Adrenal gland (tissue), 19 donors: Measurements from ENCODE around the gene KIAA2012. TPM values are rescaled to one million over a fixed set of nuclear protein-coding genes. Genes with fewer than 3 reads are reported as not detected.
A peak's percentile ranks its signal among the peaks of the same experiment; 100 is the strongest.

Experiments
- DNase-seq, 7 donors: peaks; one replicate each; pipeline ENCODE4 v3.0.0-alpha.2; 2019 to 2020
- H3K27ac ChIP-seq, 5 donors: fragments of 200-600 bp; sonication (generic) in 4 of 5; 1 replicate in 3 of 5; 2 replicates in 2 of 5; pipeline versions ENCODE4 v1.5.1 to v1.8.0; 2016 to 2020; ENCODE audit warnings: mild to moderate bottlenecking in 1 of 5
- H3K27me3 ChIP-seq: fragments of 200-600 bp; 2 replicates; pipeline ENCODE4 v1.8.0; 2021
- H3K36me3 ChIP-seq, 2 donors: fragments of 200-600 bp; replicated peaks in 1 of 2; 1 replicate in 1 of 2; 2 replicates in 1 of 2; pipeline versions ENCODE4 v1.5.1 to v1.8.0; 2018 to 2022
- H3K4me1 ChIP-seq, 2 donors: fragments of 200-600 bp; replicated peaks in 1 of 2; 1 replicate in 1 of 2; 2 replicates in 1 of 2; pipeline versions ENCODE4 v1.5.1 to v1.8.0; 2018 to 2021
- H3K4me3 ChIP-seq, 4 donors: fragments of 200-600 bp; sonication (generic) in 3 of 4; one replicate each; pipeline ENCODE4 v1.5.1; 2016 to 2018
- H3K9me3 ChIP-seq, 3 donors: fragments of 200-600 bp; sonication (generic) in 1 of 3; replicated peaks in 1 of 3; 1 replicate in 2 of 3; 2 replicates in 1 of 3; pipeline versions ENCODE4 v1.5.1 to v1.8.0; 2016 to 2021
- POLR2A ChIP-seq, 2 donors: fragments of 450-650 bp; IDR thresholded peaks; one replicate each; pipeline ENCODE4 v1.6.1; 2017; ENCODE audit warnings: antibody characterized with exemption in 2 of 2, mild to moderate bottlenecking in 2 of 2, moderate library complexity in 1 of 2
- WGBS, 4 donors: extraction: QIAGEN DNeasy Blood & Tissue Kit in 2 of 4; methylation state at CpG; one replicate each; pipeline versions ENCODE4 v1.1.5 to v1.1.7; 2013 to 2017; 5-methylcytosine and 5-hydroxymethylcytosine counted together
- intact Hi-C, 2 donors: fragments of 100-400 bp; cut with DNase I; formaldehyde crosslinking; loops; one replicate each; pipeline versions ENCODE4 v1.14.1 to v1.15.0; 2022 to 2023
- long read RNA-seq, 10 donors: library from polyadenylated mRNA in 3 of 10; unstranded in 2 of 10; stranded (forward) in 1 of 10; transcript quantifications; one replicate each; pipeline ENCODE4 v2.0.0 and lab custom pipeline, GENCODE V29; 2021 to 2026
- polyA plus RNA-seq, 3 donors: library from polyadenylated mRNA; stranded (reverse); fragments of 200-250 nt in 2 of 3; fragments of 350-450 nt in 1 of 3; fragmentation: Illumina TruSeq in 1 of 3; extraction: RNeasy Lipid Tissue Mini Kit (QIAGEN cat#74804) in 1 of 3; gene quantifications; one replicate each; pipeline ENCODE4 v1.2.3, GENCODE V29; 2013 to 2014
- total RNA-seq, 9 donors: library from RNA; depleted of rRNA in 4 of 9; stranded (reverse); fragments of >200 nt in 4 of 9; fragments of 120-200 nt in 1 of 9; fragmentation: NEBNext Ultra II Directional in 1 of 9; extraction: Animal tissue kit (Norgen Biotek cat#: 25700) in 1 of 9; gene quantifications; one replicate each; pipeline versions ENCODE4 v1.1.0 to v1.2.4, GENCODE V29; 2013 to 2023
- TF ChIP-seq, protein P1 (sequence below), 6 experiments: fragments of 450-650 bp in 4 of 6; fragments of 200-600 bp in 2 of 6; sonication (generic) in 1 of 6; IDR thresholded peaks; 1 replicate in 5 of 6; 2 replicates in 1 of 6; pipeline versions ENCODE4 v1.5.1 to v1.8.0; 2016 to 2021; ENCODE audit warnings: antibody characterized with exemption in 6 of 6, mild to moderate bottlenecking in 2 of 6, moderate library complexity in 1 of 6
- donor health status: healthy with polysubstance abuse.
- donor health status: Bipolar disorder and iron deficiency.
- donor health status: DM: yes; HTN: yes; CAD: no.
- donor health status: DM: no; HTN: no; CAD: no.
- donor health status: DM: no; HTN: no; CAD: no.
- donor health status: DM: yes; HTN: yes; CAD: no.

Gene KIAA2012
- total RNA-seq (under 1 TPM in 1 of 9 donors, not detected in 8; 0.11 TPM), polyA plus RNA-seq (under 1 TPM in 2 of 3 donors, not detected in 1; 0.09 to 0.16 TPM)
- long read RNA-seq, donor 1, partial matches to known transcripts, result 23 of 196 reads
- long read RNA-seq, donor 1, other reads (novel, unspliced or antisense), result 173 of 196 reads
- long read RNA-seq, donor 2, result 0 reads
- long read RNA-seq, donor 3, result 0 reads
- long read RNA-seq, donor 4, result 0 reads
- long read RNA-seq, donor 5, result 0 reads
- long read RNA-seq, donor 6, result 0 reads
- long read RNA-seq, donor 7, result 0 reads
- long read RNA-seq, donor 8, partial matches to known transcripts, result 49 of 245 reads
- long read RNA-seq, donor 8, other reads (novel, unspliced or antisense), result 196 of 245 reads
- long read RNA-seq, donor 9, result 0 reads
- long read RNA-seq, donor 10, result 0 reads

DNA sequence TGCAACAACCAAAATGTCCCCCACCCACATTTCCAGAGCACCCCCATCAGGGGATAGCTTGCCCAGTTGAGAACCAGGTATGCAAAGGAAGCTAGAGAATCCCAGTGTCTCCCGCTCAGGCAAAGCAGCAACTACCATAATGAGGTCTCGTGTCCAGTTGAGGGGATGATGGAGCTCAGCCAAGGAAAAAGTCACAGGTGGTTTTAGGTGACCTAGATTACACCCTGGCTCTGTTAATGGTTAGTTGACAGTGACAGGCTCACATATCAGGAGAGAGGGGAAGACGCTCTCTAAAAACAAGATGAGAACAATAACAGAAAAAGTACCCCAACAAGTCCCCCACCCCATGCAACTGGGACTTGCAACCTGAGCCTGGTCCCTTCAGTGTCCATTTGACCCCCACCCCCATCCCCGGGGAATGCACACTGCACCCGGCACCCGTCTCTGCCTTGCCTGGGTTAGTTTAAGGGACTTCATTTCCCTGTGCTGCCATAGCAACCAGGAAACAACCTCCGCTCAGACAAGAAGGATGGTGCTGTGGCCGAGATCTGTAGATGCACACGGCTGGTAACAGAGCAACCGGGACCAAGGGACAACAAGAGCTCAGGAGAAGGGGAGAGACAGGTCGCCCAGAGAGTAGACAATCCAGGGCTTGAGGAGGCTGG lies at the start of gene KIAA2012:
Gene KIAA2012, plus strand, starts transcription at position 519 of the 665 bp plus-strand sequence. CDS start 373 bp downstream, outside the sequence.
- Histone ChIP-seq H3K27ac (no peak within 1 kb of the TSS), H3K27me3 (no peaks in the 10 kb centered on the region), H3K36me3 (no peaks in the 10 kb centered on the region), H3K9me3 (no peaks in the 10 kb centered on the region), H3K4me1 (no peaks in the 10 kb centered on the region), H3K4me3 (no peak within 1 kb of the TSS)
- intact Hi-C loops, result no loop called here
- TF ChIP-seq, protein P1, sequence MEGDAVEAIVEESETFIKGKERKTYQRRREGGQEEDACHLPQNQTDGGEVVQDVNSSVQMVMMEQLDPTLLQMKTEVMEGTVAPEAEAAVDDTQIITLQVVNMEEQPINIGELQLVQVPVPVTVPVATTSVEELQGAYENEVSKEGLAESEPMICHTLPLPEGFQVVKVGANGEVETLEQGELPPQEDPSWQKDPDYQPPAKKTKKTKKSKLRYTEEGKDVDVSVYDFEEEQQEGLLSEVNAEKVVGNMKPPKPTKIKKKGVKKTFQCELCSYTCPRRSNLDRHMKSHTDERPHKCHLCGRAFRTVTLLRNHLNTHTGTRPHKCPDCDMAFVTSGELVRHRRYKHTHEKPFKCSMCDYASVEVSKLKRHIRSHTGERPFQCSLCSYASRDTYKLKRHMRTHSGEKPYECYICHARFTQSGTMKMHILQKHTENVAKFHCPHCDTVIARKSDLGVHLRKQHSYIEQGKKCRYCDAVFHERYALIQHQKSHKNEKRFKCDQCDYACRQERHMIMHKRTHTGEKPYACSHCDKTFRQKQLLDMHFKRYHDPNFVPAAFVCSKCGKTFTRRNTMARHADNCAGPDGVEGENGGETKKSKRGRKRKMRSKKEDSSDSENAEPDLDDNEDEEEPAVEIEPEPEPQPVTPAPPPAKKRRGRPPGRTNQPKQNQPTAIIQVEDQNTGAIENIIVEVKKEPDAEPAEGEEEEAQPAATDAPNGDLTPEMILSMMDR (IDR thresholded peaks at IDR 0.05), result no peak
- TF ChIP-seq POLR2A (IDR thresholded peaks at IDR 0.05), result no peak
- whole genome bisulfite sequencing, 4 donors, result 67 to 80% (median 74%) methylated on average over 10 to 11 of the region's 11 CpGs
- DNase-seq, result peak in 1 of 7 donors; percentile 59

DNA sequence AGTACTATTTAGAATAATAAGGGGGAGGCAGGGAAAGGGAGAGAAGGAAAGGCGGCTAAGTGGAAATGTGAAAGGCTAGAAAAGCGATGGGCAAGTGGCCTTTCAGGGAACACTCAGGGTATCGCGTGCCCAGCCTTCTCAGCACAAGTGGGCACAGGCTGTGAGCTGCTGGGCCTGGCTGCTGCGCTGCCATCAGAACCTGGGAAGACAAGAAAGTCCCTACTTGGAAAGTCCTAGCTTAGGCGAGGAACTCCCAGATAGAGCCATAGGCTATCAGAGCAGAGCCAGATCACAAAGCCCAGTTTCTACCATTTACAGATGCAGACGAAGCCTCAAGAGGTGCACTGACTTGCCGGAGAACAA lies 49.2 kb upstream of the KIAA2012 start:
- 82 to 89% (median 83%) methylated on average over 8 of the region's 8 CpGs for WGBS, 4 donors
- TF ChIP-seq, protein P1 (IDR thresholded peaks at IDR 0.05), result no peak
- no peak for TF ChIP-seq POLR2A (IDR thresholded peaks at IDR 0.05)
- no peak for DNase-seq
- Histone ChIP-seq H3K4me1 (no peaks in the 10 kb centered on the region), H3K27me3 (no peaks in the 10 kb centered on the region), H3K27ac (no peak overlapping the region), H3K9me3 (no peaks in the 10 kb centered on the region), H3K36me3 (no peaks in the 10 kb centered on the region), H3K4me3 (no peak overlapping the region)
- intact Hi-C loops, result no loop called here

DNA sequence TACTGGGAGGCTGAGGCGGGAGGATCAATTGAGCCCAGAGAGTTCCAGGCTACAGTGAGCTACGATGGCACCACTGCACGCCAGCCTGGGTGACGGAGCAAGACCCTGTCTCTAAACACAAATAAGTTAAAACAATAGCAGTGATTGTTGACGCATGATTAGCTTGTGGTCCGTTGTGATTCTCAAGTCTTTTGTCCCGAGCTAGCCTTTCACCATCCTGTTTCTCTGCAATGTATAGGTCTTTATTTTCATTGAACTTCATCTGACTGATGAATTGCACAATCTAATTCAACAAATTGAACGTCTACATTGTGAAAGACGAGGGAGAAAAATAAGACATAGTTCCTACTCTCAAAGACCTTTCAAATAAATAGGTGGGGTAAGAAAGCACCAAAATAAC lies 48.2 kb upstream of the KIAA2012 start:
- WGBS, 4 donors, result 80 to 85% (median 83%) methylated on average over 9 of the region's 9 CpGs
- DNase-seq, result no peak
- no peaks in the 10 kb centered on the region for H3K27me3 ChIP-seq
- no peak overlapping the region for H3K4me3 ChIP-seq
- H3K9me3 ChIP-seq, result no peaks in the 10 kb centered on the region
- no peaks in the 10 kb centered on the region for H3K4me1 ChIP-seq
- H3K27ac ChIP-seq, result no peak overlapping the region
- intact Hi-C loops, result no loop called here
- no peaks in the 10 kb centered on the region for H3K36me3 ChIP-seq
- TF ChIP-seq POLR2A (IDR thresholded peaks at IDR 0.05), result no peak
- TF ChIP-seq, protein P1 (IDR thresholded peaks at IDR 0.05), result no peak

DNA sequence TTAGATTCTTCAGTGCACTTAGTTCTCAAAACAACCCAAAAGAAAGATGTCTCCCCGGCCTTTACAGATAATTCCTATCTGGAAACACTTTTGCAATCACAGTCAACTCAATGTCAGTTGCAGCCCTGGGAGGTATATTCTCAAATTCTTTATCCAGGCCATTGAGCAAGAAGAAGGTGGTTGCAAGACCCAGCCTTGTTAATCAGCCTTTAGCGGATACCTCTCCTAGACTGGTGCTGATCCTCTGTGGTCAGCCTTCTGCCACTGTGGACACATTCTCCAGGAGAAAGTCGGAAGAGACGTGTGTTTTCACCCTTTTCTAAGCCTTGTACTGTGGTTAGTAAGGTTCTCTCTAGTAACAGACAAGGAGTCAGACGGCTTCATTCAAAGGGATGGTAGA lies 47.2 kb upstream of the KIAA2012 start:
- H3K4me3 ChIP-seq, result no peak overlapping the region
- H3K4me1 ChIP-seq, result no peaks in the 10 kb centered on the region
- TF ChIP-seq, protein P1 (IDR thresholded peaks at IDR 0.05), result no peak
- TF ChIP-seq POLR2A (IDR thresholded peaks at IDR 0.05), result no peak
- WGBS, 4 donors, result 83 to 90% (median 87%) methylated on average over 5 of the region's 5 CpGs
- DNase-seq, result no peak
- intact Hi-C loops, result no loop called here
- no peaks in the 10 kb centered on the region for H3K9me3 ChIP-seq
- no peaks in the 10 kb centered on the region for H3K27me3 ChIP-seq
- no peak overlapping the region for H3K27ac ChIP-seq
- no peaks in the 10 kb centered on the region for H3K36me3 ChIP-seq
